GM13976 (cell line): Measurements from ENCODE around the gene CCDC30.

ENCODE experiments used
- DNase-seq: peaks from one replicate; pipeline ENCODE4 v3.0.0; 2012; ENCODE audit warnings: low spot score
- in situ Hi-C: fragments of 300-500 bp; cut with MboI; formaldehyde crosslinking; loops from one replicate; pipeline ENCODE4 v1.12.0; 2022; ENCODE audit warnings: low sequenced_read_pairs, mixed read lengths, inconsistent platforms; ENCODE audit not compliant: unreplicated experiment
- TF ChIP-seq, protein P1 (sequence below): IDR thresholded peaks from 2 replicates; pipeline ENCODE4 v1.5.1; 2012; ENCODE audit warnings: borderline replicate concordance, mild to moderate bottlenecking; ENCODE audit not compliant: insufficient read depth; ENCODE audit errors: extremely low read depth, missing control alignments, control extremely low read depth

Gene CCDC30

GRCh38 chr1:42430286-42431135, 32.6 kb upstream of the CCDC30 start:
- DNase-seq, result peak; percentile 43
- TF ChIP-seq, protein P1, sequence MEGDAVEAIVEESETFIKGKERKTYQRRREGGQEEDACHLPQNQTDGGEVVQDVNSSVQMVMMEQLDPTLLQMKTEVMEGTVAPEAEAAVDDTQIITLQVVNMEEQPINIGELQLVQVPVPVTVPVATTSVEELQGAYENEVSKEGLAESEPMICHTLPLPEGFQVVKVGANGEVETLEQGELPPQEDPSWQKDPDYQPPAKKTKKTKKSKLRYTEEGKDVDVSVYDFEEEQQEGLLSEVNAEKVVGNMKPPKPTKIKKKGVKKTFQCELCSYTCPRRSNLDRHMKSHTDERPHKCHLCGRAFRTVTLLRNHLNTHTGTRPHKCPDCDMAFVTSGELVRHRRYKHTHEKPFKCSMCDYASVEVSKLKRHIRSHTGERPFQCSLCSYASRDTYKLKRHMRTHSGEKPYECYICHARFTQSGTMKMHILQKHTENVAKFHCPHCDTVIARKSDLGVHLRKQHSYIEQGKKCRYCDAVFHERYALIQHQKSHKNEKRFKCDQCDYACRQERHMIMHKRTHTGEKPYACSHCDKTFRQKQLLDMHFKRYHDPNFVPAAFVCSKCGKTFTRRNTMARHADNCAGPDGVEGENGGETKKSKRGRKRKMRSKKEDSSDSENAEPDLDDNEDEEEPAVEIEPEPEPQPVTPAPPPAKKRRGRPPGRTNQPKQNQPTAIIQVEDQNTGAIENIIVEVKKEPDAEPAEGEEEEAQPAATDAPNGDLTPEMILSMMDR, result no peak
- in situ Hi-C loops, result no loop called here

GRCh38 chr1:42431514-42431913, 31.6 kb upstream of the CCDC30 start:
- TF ChIP-seq, protein P1, result no peak
- no peak for DNase-seq
- in situ Hi-C loops, result no loop called here

GRCh38 chr1:42432714-42433113, 30.4 kb upstream of the CCDC30 start:
- in situ Hi-C loops, result no loop called here
- TF ChIP-seq, protein P1, result no peak
- DNase-seq, result no peak

DNA sequence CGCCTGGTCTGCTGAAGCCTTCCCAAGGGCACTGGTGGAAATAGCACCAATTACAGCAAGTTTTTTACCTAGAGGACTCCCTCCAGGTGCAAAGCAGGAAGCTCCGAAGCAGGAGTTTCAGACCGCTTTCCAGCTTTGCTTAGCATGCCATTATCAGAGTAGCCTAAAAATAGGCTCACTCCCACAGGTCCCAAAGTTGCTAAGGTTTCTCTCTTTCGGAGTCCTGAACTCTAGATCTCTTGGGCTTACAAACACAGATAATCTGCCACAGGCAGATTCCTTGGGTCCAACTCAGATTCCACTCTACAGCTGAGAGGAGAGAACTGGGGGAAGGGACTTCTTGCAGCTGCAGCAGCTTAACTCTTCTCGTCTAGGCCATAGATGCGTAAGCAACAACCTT, 29.7 kb upstream of the CCDC30 start:
- in situ Hi-C loops, result no loop called here
- TF ChIP-seq, protein P1, result no peak

DNA sequence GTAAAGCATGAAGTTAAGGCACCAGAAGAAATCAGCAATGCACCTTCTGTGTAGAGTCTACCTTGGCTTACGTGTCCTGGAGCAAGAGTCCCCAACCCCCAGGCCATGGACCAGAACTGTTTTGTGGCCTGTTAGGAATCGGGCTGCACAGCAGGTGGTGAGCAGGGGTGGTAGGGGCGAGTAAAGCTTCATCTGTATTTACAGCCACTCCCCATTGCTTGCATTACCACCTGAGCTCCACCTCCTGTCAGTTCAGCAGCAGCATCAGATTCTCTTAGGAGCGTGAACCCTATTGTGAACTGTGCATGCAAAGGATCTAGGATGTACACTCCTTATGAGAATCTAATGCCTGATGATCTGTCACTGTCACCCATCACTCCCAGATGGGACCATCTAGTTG, 28.7 kb upstream of the CCDC30 start:
- TF ChIP-seq, protein P1, result no peak
- in situ Hi-C loops, result no loop called here
- no peak for DNase-seq

More for the DNA sequence above, 29.7 kb upstream of the CCDC30 start:
- no peak for DNase-seq

DNA sequence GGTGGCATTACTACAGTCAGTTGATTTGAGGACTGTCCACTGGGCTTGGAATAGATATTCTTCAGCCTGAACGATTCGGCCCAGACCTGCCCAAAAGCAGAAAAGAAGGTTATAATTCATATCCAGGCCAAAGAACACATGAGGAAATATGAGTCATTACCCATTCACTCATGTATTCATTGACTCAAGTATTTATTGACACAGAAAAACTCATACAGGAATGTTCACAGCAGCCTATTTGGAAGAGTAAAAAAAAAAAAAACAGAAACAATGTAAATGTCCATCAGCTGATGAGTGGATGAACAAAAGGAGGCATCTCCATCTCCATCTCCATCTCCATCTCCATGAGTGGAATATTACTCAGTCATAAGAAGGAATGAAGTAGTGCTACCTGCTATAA, 23.1 kb upstream of the CCDC30 start:
- DNase-seq, result no peak
- in situ Hi-C loops, result no loop called here
- TF ChIP-seq, protein P1, result no peak
